Measurements from ENCODE around the gene MAK.
"Not testable (repeated sequence)": the region's sequence is repeated elsewhere in the genome, so short reads cannot be mapped to it uniquely, and the experiment has no call there.

The MAK gene

DNA sequence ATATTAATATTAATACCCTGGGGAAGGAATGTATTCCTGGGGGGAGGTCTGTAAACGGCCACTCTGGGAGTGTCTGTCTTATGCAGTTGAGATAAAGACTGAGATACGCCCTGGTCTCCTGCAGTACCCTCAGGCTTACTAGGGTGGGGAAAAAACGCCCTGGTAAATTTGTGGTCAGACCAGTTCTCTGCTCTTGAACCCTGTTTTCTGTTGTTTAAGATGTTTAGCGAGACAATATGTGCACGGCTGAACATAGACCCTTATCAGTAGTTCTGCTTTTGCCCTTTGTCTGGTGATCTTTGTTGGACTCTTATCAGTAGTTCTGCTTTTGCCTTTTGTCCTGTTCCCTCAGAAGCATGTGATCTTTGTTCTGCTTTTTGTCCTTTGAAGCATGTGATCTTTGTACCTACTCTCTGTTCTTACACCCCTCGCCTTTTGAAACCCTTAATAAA is 15.5 kb upstream of the MAK start:
- DNase-seq (ENCODE audit: low read depth) = not testable (repeated sequence)

DNA sequence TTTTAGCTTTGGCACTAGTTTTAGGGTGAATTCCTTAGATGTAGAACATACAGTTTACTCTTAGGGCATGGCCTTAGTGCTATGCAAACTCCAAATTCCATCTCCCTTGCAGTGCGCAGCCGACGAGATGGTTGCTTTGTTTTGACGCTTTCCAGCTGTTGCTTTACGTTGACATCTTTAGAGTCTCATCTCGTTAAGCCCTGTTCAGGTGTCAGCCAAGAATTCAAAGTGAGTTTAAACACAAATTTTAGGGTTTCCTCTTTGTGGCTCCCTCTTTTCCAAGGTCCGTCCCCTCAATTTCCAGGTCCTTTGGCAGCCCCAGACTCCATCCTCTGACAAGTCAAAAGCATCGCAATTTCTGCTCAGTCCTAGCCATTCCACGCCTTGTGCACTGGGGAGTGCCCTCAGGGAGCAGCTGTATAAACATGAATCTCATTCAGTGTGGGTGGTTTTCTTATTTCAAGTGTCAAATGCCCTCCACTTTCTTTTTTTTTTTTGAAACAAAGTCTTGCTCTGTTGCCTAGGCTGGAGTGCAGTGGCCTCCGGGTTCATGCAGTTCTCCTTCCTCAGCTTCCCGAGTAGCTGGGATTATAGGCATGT is 14.1 kb upstream of the MAK start:
- no peak for DNase-seq (ENCODE audit: low read depth)

DNA sequence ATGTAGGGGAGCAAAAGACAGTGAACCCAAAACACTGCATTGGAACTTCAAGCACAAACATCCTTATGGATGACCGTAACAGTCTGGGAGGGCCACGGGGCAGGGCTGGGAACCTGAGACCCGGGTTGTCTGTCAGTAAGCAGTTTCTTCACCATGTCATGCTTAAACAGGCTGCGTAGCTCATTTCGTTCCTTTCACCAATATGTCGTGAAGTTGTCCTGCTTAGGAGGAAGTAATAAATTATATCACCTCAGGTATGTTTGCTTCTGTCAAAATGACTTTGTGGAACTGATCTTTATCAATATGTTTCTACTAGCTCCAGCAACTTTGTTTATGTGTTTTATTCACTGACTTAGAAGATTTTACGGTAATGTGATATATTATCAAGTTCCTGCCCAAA is 12.4 kb upstream of the MAK start:
- no peak for DNase-seq (ENCODE audit: low read depth)

DNA sequence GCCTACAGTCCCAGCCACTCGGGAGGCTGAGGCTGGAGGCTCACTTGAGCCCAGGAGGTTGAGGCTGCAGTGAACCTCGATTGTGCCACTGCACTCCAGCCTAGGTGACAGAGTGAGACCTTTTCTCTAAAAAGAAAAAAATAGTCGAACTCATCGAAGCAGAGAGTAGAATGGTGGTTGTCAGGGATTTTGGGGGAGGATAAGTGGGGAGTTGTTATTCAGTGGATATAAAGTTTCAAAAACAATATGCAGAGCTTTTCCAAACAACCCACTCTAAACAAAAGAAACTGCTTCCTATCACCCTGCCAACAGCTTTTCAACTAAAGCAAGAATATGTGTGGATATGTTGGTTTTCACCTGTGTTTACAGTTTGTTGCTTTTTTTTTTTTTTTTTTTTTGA is 11.6 kb upstream of the MAK start:
- no peak for DNase-seq (ENCODE audit: low read depth)

DNA sequence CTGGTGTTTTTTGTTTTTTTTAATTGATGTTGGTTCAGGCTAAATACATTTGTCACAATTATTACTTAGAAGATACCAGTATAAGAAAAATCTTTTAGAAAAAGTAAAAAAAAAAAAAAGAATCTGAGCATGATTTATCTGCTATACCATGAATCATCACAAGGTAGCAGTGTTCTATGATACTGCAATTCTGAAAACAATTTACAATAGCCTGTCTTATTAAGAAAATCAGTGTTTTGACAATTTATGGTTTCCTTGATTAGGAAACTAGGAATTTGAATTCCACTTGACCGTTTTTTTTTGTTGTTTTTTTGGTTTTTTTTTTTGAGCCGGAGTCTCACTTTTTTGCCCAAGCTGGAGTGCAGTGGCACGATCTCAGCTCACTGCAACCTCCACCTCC is 9.3 kb upstream of the MAK start:
- no peak for DNase-seq (ENCODE audit: low read depth)

DNA sequence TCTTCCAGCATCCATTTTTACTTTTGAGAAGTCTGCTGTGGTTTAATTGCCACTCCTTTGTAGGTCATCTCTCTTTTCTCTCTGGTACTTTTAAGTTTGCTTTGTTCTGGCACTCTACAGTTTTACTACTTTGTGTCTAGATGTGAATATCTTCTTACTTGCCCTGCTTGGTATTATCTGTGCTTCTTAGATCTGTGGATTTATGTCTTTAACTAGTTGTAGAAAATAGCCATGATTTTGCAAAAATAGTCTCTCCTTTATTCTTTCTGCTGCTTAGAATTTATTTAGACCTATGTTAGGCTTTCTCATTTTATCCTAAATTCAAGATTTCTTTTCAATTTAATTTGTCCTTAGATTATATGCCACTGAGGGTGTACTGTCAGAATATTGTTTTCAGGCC is 5.2 kb upstream of the MAK start:
- no peak for DNase-seq (ENCODE audit: low read depth)

DNA sequence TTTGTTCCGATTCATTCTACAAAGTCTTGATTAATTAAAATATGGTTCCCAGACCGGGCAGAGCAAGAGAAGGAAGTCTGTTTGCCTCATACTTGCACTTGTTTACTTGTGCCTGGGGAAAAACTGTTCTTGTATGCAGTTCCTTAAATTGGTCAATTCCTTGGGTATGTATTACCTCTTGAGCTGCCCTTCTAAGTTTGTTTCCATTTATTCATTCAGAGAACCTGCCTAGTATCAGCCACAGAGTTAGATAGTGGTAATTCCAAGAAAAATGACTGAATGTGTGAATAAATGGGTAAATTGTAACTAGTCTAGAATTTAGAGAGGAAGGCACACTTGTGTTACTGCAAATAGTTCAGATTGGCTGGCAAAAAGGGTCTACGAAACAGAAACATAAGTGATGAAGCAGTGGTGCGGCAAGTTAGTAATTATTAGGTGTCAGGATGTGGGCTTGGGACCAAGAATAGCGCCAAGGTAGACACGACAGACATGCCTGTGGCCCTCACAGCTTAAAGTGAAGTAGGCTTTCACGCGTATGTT is 525 bp upstream of the MAK start:
- no peak for DNase-seq (ENCODE audit: low read depth)

DNA sequence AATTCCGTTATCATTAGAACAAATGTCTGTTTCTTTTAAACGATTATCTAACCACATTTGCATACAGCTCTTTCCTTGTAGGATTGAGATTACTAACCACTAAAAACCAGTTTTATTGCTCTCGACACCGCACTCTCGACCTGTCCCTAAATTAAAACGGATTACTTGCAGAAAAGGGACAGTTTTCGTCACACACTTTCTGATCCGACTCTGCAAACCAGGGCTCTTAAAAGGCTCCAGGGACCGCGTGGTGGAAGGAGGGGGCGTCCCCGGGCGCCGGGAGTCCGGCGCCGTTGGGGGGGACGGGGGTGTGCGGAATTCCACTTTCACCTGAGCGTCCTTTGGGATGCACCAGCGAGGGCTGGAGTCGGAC is 731 bp downstream of the MAK start:
- no peak for DNase-seq (ENCODE audit: low read depth)

DNA sequence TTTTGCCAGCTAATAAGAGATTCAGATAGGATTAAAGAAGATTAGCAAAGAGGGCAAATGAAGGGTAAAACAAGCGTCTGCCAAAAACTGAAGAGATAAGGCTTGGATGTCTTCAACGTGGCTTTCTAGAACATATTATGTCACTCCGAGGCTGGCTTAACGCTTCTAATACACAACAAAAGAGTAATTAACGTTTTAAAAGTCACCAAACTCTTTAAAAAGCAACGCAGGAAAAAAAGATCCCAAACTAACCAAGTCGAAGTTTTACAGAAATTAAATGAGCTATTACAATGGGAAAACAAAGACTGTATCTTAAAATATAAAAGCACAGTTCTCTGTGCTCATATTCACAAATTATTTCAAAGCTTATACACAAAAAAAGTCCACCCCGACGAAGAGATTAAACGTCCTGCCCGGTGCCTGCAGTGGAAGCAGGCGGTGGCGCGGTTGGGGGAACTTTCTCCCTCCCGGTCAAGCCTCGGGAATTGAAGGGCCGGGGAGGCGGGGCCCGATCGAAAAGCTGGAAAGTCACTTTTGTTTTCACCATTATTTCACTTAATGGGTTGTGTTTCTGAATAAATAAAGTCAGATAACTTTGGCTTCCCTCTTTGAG is 1.2 kb downstream of the MAK start:
- DNase-seq (ENCODE audit: low read depth) = no peak

DNA sequence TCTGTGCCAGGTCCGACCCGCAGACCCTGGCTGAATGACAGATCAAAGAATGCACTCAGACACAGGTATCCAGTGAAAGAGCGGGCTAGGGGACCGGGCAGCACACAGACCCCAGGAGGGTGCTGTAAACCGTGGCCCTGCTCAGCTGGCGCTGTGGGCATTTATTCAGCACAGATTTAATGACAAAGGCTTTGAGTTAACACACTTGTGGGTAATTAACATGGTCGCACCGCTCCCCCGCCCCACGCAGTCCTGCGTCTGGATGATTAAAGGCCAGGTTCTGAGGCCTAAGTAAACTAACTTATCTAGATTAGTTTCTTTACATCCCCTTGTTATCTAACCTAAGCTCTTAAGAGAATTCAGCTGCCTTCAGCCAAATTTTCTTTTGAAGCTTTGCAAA is 3.5 kb downstream of the MAK start:
- no peak for DNase-seq (ENCODE audit: low read depth)

DNA sequence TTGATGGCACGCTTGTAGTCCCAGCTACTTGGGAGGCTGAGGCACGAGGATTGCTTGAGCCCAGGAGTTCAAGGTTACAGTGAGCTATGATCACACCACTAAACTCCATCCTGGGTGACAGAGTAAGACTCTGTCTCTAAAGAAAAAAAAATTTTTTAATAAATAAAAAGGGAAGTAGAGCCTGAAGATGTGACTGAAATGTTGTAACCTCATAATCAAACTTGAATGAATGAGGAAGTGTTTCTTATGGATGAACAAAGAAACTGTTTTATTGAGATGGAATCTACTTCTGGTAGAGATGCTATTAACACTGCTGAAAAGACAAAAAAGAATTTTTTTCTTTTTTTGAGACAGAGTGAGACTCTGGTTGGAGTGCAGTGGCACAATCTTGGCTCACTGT is 6.7 kb downstream of the MAK start:
- DNase-seq (ENCODE audit: low read depth) = no peak

DNA sequence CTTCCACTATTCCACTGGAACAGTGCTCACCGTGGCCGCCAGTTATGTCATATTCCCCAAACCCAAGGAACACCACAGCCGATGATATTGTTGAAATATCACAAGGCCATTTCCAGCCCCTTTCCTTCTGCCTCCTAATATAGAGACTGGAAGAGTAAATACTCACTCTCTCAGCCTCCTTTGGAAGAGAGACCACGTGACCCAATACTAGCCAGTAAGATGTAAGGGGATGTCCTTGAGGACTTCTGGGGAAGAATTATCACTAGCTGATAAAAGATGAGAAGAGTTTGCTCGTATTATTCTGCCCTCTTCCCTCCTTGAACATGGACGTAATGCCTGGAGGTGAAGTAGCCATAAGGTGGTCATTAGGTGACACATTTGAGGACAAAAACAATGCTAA is 13.5 kb downstream of the MAK start:
- no peak for DNase-seq (ENCODE audit: low read depth)

DNA sequence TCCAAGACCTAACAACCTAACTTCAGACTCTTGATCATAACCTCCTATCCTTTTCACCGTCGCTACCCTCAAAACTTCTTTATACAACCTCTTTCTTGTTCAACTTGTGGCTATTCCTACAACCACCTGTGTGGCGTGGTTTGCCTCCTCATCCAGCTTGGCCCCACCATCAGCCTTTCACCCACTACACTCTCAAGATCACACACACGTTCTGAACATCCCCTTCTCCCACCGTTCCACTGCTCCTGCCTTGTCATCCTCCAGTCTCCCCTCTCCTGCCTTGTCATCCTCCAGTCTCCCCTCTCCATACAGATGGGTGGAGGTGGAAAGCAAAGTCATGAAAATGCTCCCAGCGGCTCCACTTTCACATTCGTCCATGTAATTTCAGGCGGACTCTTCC is 14.0 kb downstream of the MAK start:
- DNase-seq (ENCODE audit: low read depth) = no peak

DNA sequence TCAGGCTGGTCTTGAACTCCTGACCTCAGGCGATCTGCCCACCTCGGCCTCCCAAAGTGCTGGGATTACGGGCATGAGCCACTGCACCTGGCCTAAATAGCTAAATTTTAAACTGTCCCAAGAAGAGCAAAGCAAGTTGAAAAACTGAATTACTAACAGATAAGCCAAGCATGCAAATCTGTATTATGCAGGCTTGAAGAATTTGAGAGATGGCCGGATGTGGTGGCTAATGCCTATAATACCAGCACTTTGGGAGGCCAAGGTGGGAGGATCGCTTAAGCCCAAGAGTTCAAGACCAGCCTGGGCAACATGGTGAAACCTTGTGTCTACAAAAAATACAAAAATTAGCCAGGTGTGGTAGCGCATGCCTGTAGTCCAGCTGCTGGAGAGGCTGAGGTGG is 24.2 kb downstream of the MAK start:
- DNase-seq (ENCODE audit: low read depth) = not testable (repeated sequence)

DNA sequence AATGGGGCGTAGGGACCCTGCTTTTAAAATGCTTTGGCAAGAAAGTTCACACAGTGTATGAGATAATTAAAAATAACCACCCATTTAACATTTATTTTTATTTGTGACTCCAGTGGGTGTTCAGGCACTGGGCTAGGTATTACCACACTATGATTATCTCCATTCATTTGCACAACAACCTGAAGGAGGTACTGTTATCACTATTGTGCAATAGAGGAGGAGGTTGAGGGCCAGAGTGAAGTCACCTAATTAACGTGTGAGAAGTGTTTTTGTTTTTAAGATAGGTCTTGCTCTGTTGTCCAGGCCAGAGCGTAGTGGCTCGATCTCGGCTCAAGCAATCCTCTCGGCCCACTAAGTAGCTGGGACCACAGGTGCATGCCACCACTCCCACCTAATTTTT is 29.2 kb downstream of the MAK start:
- no peak for DNase-seq (ENCODE audit: low read depth)

DNA sequence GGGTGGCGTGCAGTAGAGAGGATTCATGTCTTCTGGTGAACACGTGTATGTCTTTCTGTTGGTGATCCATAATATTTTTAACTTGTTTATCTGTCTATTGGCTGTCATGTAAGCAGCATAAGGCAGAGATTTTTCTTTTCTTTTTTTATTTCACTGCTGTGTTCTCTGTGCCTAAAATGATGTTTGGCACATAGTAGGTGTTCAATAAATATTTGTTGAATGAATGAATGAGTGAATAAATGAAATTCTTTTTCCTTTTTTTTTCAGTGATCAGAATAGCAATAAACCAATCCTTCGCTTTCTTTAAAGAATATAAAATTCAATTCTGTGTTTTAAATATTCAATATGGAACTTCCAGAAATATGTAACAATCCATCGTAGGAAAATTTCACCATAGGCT is 30.0 kb downstream of the MAK start:
- DNase-seq (ENCODE audit: low read depth) = no peak

DNA sequence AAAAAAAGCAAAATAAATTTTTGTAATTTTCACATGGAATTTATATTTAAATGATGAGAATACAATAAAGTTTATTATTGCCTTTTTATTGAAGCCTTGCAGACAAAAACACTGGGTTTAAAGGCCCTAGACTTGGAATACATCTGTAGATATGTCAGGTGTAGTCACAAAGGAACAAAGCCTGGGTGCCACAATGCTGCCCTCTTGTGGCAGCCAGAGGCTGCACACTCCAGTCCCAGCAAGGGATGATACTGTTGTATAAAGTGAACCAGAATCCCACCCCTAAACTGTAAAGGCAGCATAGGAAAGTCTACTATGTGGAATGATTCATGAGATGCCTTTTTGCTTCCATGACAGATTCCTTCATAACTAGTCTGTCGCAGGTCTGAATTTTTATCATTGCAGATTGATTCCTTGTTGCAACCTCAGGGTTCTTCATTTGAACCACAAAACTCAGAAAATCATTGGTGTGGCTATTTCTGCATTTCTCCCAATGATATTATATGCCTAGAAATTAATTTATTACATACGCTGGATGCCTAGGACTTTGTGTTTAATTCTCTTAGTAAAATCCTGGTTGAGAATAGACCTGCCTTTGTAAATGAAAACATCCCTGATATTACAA is 37.0 kb downstream of the MAK start:
- peak; percentile 1 for DNase-seq (ENCODE audit: low read depth)

DNA sequence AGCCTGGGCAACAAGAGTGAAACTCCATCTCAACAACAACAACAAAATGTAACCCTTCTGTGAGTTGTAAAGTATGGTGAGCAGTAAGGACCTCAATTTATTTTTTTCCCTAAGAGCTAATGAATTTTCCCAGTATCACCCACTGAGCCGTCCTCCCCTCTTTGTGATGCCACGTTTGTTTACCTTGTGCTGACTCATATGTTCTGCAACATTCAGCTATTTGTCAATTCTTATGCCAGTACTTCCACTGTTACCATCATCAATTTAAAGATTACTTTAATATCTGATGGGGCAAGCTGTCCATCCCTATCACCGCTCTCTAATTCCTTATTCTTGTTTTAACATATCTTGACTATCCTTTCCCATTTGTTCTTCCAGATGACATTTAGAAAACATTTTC is 37.5 kb downstream of the MAK start:
- DNase-seq (ENCODE audit: low read depth) = no peak

DNA sequence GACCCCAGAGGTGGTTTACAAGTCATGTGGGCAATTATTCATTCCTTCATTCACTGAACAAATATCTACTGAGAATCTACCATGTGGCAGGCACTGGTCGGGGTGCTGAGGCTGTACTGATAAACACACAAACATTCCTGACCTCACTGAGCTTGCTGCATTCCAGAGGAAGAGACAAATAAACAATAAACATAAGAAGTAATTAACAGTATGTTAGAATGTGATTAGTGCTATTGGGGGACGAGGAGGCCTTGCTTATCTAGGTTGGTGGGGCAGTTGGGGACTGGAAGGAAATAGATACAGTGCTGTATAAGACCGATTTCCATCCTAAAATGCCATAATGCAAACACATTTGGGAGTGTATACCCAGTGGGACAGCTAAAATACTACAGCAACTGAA is 44.1 kb downstream of the MAK start:
- DNase-seq (ENCODE audit: low read depth) = no peak

DNA sequence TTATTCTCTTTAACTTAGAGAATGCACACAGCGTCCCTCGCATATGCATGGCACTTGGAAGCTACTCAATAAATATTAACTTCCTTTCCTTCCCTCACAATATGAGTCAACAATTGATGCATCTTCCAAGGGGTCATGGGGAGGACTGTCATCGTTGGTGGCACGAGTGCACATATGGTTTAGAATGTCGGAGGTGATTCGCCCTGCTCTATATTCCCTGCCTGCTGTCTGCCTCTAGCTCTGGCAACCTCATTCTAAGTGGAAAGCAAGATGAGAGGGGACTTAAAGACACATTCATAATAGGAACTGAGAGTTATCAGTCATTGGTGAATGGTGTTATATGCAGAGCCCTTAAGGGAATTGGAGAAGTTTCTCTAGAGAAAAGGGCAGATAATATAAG is 44.6 kb downstream of the MAK start:
- DNase-seq (ENCODE audit: low read depth) = no peak

DNA sequence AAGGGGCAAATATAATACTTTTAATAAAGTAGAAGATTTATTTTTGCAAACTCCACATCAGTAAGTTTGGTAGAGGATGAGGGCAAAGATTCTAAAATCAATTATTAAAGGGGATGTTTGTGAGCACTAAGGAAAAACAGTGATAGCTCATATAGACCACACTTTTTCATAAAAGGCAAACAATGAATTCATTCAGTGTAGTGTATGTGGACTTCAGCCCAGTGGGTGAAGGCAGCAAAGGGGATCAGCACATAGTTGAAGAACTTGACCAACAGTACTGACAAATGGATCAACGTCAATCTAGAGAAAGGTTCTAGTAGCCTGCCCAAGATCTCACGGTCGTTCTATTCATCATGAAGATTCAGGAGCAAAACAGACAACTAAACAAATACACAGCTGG is 45.3 kb downstream of the MAK start:
- no peak for DNase-seq (ENCODE audit: low read depth)

DNA sequence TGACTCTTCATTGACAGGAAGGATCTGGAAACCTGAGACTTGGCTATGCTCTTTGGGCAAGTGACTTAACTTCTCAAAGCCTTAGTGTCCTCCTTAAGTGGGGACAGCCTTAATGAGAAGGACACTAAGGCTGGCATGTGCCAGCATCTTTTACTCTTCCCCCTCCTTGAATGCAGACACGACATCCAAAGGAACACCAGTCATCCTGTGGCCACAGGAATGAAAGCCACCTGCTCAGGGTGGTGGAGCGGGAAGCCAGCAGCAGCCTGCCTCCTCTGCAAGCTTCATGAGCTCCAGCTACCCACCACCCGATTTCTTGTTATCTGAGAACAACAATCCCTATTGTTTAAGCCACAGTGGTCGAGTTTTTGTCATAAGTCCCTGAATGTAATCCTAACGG is 46.2 kb downstream of the MAK start:
- no peak for DNase-seq (ENCODE audit: low read depth)

DNA sequence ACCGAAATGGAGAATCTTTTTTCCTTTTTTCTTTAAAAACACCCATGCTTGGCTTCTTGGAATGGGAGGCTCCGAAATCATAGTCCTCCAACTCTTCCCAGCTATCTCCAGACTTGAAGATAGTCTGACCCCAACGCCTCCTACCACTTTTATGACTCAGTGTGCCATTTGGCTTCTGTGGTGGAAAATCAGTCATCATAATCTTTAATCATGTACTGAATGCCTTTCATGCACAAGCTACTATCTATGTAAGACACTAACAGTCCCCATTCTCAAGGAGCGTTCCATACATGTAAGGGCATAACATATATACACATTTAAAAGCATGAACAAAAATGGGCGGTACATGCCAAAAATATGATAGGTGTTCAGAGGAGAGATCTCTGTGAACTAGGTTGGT is 46.7 kb downstream of the MAK start:
- DNase-seq (ENCODE audit: low read depth) = no peak

DNA sequence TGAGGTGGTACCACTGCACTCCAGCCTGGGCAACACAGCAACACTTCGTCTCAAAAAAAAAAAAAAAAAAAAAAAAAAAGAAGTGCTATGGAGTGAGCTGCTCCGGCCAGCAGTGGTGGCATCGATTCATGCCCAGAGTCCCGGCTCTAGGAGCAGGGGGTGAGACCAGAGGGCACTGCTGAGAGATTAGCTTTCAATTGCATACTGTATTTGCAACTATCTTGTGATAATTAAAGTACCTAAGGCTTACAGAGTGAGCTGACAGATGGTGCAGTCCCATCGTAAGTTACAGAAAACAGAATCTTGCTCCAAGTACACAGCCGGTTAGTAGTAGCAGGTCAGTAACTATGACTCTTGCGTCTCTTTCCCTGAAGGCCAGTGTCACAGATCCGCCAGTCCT is 59.3 kb downstream of the MAK start:
- no peak for DNase-seq (ENCODE audit: low read depth)

All from T-helper 22 cell (primary cell).